Tibial nerve (tissue), 3 donors: Measurements from ENCODE around the gene PMPCA.

Experiments
- POLR2A ChIP-seq, 2 donors: fragments of 450-650 bp; IDR thresholded peaks; one replicate each; pipeline ENCODE4 v1.6.1; 2017; ENCODE audit warnings: antibody characterized with exemption in 2 of 2, mild to moderate bottlenecking in 2 of 2, moderate library complexity in 2 of 2
- TF ChIP-seq, protein P1 (sequence below), 5 experiments: fragments of 200-600 bp in 3 of 5; fragments of 450-650 bp in 2 of 5; sonication (generic) in 3 of 5; IDR thresholded peaks; one replicate each; pipeline ENCODE4 v1.5.1; 2016 to 2019; ENCODE audit warnings: antibody characterized with exemption in 5 of 5, mild to moderate bottlenecking in 3 of 5, moderate library complexity in 2 of 5

DNA sequence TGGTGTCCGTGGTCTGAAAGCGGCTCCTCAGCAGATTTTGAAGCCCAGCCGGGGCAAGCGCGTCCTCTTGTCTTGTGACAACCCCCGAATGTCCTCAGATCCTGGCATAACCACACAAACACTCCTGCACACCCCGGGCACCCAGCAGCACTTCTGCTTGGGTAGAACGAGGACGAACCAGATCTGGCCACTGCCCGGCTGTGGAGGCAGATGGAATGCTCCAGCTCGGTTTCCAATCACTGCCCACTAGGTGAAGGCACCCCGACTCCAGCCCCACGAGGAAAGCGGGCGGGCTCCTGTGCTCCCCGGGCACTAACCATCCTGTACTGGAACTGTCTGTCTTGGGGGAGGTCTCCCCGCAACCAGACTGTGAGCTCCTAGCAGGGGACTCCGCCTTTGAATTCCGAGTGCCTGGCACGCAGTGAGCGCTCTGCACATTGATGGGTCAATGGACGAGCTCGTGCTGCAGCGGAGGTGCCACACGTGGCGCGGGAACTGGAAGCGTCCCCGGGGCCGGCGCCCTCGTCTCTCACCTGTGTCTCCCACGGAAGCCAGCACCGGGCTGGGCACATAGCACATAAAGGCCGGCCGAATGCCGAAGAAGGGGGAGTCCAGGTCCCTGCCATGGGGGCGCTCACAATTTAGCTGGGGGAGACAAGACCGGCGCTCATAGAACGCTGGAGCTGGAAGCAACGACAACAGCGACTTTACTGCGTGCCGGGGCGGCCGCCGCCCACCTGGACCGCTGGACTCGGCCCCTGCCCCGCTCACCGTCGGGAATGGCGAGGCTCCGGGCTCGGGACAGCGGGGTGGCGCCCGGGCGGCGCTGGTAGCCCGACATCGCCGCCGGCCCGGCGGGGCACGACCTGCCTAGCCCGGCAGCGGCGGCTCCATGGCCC, 652 bp upstream of the PMPCA start:
- TF ChIP-seq, protein P1, sequence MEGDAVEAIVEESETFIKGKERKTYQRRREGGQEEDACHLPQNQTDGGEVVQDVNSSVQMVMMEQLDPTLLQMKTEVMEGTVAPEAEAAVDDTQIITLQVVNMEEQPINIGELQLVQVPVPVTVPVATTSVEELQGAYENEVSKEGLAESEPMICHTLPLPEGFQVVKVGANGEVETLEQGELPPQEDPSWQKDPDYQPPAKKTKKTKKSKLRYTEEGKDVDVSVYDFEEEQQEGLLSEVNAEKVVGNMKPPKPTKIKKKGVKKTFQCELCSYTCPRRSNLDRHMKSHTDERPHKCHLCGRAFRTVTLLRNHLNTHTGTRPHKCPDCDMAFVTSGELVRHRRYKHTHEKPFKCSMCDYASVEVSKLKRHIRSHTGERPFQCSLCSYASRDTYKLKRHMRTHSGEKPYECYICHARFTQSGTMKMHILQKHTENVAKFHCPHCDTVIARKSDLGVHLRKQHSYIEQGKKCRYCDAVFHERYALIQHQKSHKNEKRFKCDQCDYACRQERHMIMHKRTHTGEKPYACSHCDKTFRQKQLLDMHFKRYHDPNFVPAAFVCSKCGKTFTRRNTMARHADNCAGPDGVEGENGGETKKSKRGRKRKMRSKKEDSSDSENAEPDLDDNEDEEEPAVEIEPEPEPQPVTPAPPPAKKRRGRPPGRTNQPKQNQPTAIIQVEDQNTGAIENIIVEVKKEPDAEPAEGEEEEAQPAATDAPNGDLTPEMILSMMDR (IDR thresholded peaks at IDR 0.05), result peak in 1 of 5 experiments; percentile 3
- TF ChIP-seq POLR2A (IDR thresholded peaks at IDR 0.05), result peak in 1 of 2 donors; percentile 7
